BLaER1 treated with 17β-estradiol and CSF1 and Interleukin-3, amounts not matched to agents 10 nM and 100 nM (cell line): ENCODE measurements around the gene TNS2.

ENCODE experiments used
- H3K27ac ChIP-seq, 11 experiments: shearing (Covaris generic); formaldehyde crosslinking; 2 replicates each; pipeline ENCODE4 v1.8.1; 2022
- H3K27me3 ChIP-seq, 11 experiments: shearing (Covaris generic); formaldehyde crosslinking; 2 replicates each; pipeline ENCODE4 v1.8.1; 2022
- H3K36me3 ChIP-seq, 11 experiments: shearing (Covaris generic); formaldehyde crosslinking; 2 replicates each; pipeline ENCODE4 v1.8.1; 2022
- H3K4me1 ChIP-seq, 10 experiments: shearing (Covaris generic); formaldehyde crosslinking; 2 replicates each; pipeline ENCODE4 v1.8.1; 2022
- H3K4me2 ChIP-seq, 11 experiments: shearing (Covaris generic); formaldehyde crosslinking; 2 replicates each; pipeline ENCODE4 v1.8.1; 2022
- H3K4me3 ChIP-seq, 10 experiments: shearing (Covaris generic); formaldehyde crosslinking; 2 replicates each; pipeline ENCODE4 v1.8.1; 2022
- H3K9ac ChIP-seq, 11 experiments: shearing (Covaris generic); formaldehyde crosslinking; 2 replicates each; pipeline ENCODE4 v1.8.1; 2022
- H3K9me3 ChIP-seq, 11 experiments: shearing (Covaris generic); formaldehyde crosslinking; replicated peaks in 1 of 11; 2 replicates each; pipeline ENCODE4 v1.8.1; 2022
- H4K20me1 ChIP-seq, 11 experiments: shearing (Covaris generic); formaldehyde crosslinking; 2 replicates each; pipeline ENCODE4 v1.8.1; 2022
- Cebpa-rat ChIP-seq, 11 experiments: shearing (Covaris generic); IDR thresholded peaks; 2 replicates each; pipeline ENCODE4 v1.8.1; 2022

TNS2 gene

GRCh38 chr12:53047221-53048032 lies 2.4 kb upstream of the TNS2 start:
- peak overlapping the region; percentile 79 to 90 (median 84) for H3K9ac ChIP-seq
- peak overlapping the region; percentile 82 to 99 (median 96) for H3K4me2 ChIP-seq
- H3K27me3 ChIP-seq = no peaks in the 10 kb centered on the region
- peak overlapping the region; percentile 68 to 86 (median 83); a peak in 21 of 22 replicates for H3K27ac ChIP-seq
- peaks cover 0 to 36% (median 6%) of the 10 kb centered on the region in 11 experiments; a peak in 8 of 22 replicates for H4K20me1 ChIP-seq
- no peak for TF ChIP-seq Cebpa-rat (IDR thresholded peaks at IDR 0.05)
- H3K36me3 ChIP-seq = peaks cover 6 to 13% (median 8%) of the 10 kb centered on the region in 11 experiments; a peak in 15 of 22 replicates
- H3K4me3 ChIP-seq = peak overlapping the region; percentile 63 to 76 (median 67)
- H3K9me3 ChIP-seq = no peaks in the 10 kb centered on the region
- H3K4me1 ChIP-seq = peaks cover 39 to 76% (median 58%) of the 10 kb centered on the region in 10 experiments

DNA sequence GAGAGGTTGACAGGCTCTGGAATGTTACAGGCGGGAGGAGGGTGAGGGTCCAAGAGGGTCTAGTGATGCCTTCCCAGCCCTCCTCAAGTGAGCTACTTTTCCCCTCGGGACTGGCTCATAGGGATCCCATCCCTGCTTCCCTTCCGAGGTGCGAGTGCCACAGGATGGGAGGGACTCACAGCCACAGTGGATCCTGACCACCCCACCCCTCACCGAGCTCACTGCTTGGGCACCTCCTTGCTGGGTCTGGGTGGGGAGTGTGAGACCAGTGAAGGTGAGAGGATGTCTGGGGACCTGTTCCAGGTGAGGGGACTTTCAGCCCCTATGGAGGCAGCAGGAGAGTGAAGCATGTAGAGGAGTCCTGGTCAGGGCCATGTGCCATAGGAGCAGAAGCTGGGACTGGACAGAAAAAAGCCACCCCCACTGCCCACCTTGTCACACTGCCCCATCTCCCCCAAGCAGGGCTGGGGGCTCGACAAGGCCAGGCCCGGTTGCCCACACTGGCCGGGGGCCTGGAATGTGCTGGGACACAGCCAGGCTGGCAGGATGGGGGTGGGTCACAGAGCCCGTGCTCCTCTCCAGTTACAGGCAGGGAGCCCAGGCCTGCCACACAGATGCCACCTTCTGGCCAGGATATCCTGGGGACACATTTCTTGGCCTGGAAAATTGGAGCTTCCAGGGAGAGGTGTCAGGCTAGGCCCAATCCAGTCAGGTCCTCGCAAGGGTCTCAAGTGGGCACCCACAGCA lies 1.7 kb upstream of the TNS2 start:
- H4K20me1 ChIP-seq = peaks cover 0 to 29% (median 0%) of the 10 kb centered on the region in 11 experiments; a peak in 1 of 22 replicates
- H3K27me3 ChIP-seq = no peaks in the 10 kb centered on the region
- H3K4me3 ChIP-seq = peak overlapping the region; percentile 63 to 76 (median 67)
- no peaks in the 10 kb centered on the region for H3K9me3 ChIP-seq
- peaks cover 0 to 5% (median under 1%) of the 10 kb centered on the region in 11 experiments; a peak in 3 of 22 replicates for H3K36me3 ChIP-seq
- peak overlapping the region; percentile 48 to 86 (median 76); a peak in 21 of 22 replicates for H3K27ac ChIP-seq
- H3K4me1 ChIP-seq = peaks cover 39 to 77% (median 58%) of the 10 kb centered on the region in 10 experiments
- TF ChIP-seq Cebpa-rat (IDR thresholded peaks at IDR 0.05) = no peak
- H3K9ac ChIP-seq = peak overlapping the region; percentile 77 to 89 (median 82)
- H3K4me2 ChIP-seq = peak overlapping the region; percentile 80 to 99 (median 90)

DNA sequence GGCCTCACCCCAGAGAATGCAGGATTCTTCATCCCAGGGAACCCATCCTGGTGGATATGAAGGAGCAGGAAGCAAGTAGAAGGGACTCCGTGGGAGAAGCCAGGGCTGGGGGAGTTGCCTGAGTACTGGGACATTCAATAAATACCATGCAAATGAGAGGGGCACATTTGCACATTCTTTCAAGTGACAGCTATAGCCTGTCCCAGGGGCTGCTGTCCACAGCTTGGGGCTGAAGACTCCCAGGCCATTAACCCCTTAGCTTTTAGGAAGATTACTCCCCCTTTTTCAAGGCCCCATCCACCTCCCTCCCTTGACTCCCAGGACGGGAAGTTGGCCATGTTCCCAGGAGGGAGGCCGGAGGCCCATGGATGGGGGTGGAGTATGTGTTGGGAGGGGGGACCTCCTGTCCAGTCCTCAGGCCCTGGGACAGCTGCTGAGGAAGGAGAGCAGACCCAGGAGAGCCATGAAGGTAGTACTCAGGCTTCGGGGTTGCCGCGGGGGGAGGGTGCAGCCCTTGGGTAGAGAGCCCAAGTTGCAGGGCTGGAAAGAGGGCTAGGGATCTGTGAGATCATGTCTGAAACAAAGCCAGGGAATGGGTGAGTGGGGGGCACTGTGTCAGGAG lies 974 bp upstream of the TNS2 start:
- H3K4me3 ChIP-seq = no peak overlapping the region
- no peaks in the 10 kb centered on the region for H3K9me3 ChIP-seq
- H3K36me3 ChIP-seq = no peaks in the 10 kb centered on the region
- no peak for TF ChIP-seq Cebpa-rat (IDR thresholded peaks at IDR 0.05)
- H3K9ac ChIP-seq = peak overlapping the region in 7 of 11 experiments; percentile 81 to 89 (median 84); a peak in 4 of 22 replicates
- peak overlapping the region in 3 of 11 experiments; percentile 9 to 85 (median 56); a peak in 6 of 22 replicates for H3K27ac ChIP-seq
- H3K4me1 ChIP-seq = peaks cover 46 to 82% (median 64%) of the 10 kb centered on the region in 10 experiments
- H3K27me3 ChIP-seq = no peaks in the 10 kb centered on the region
- H3K4me2 ChIP-seq = peak overlapping the region; percentile 80 to 99 (median 90)
- 0 out of 22 replicates have a peak, but pooled peaks cover 0 to 22% (median 0%) of the 10 kb centered on the region in 11 experiments for H4K20me1 ChIP-seq

- TF ChIP-seq Cebpa-rat (IDR thresholded peaks at IDR 0.05) = no peak
- Histone ChIP-seq H3K9ac (peak overlapping the region in 9 of 11 experiments; percentile 2 to 85 (median 41); a peak in 11 of 22 replicates), H3K27ac (peak overlapping the region in 8 of 11 experiments; percentile 34 to 56 (median 48); a peak in 12 of 22 replicates), H3K9me3 (no peaks in the 10 kb centered on the region), H3K36me3 (no peaks in the 10 kb centered on the region), H4K20me1 (0 out of 22 replicates have a peak, but pooled peaks cover 0 to 17% (median 0%) of the 10 kb centered on the region in 11 experiments), H3K27me3 (no peaks in the 10 kb centered on the region), H3K4me2 (peak overlapping the region in 10 of 11 experiments; percentile 1 to 99 (median 90); a peak in 16 of 22 replicates), H3K4me3 (no peak overlapping the region), H3K4me1 (peaks cover 53 to 77% (median 68%) of the 10 kb centered on the region in 10 experiments)
Measured at GRCh38 chr12:53050426-53051057, 677 bp downstream of the TNS2 start.

DNA sequence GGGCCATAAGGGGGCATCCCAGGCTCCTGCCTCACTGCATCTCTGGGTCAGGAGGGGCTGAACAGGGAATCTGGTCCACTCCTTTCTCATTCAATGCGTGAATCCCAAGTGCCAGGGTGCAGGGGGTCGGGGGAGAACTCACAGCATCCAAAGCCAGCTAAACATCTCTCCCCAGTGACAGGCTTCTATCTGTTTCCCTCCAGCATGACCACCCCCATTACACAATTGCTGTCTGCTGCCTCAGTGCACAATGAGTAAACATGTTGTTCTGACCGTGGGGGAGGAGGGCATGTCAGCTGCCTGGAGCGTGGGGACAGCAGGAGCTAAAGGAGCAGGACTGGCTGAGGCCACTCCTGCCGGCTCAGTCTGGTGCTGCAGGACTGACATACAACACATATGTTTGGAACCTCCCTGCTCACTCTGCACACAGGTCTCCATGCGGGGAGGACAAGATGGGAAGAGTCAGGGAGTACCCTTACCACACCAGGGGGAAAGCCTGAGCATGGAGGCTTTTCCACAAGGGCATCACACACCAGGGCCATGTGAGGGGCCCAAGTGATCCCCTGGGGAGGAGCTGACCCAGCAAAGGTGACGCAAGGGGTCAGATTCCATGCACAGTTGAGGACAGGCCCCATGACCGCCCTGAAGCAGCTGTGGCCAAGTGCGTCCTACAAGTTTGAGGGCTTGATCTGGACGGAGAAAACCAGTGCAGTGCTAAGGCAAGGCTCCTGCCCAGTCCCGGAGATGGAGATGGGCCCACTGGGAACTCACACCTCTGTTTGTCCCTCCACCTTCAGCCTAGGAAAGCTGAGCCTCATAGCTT lies 1.4 kb downstream of the TNS2 start:
- no peak overlapping the region for H3K4me3 ChIP-seq
- no peaks in the 10 kb centered on the region for H3K36me3 ChIP-seq
- peak overlapping the region in 8 of 11 experiments; percentile 34 to 56 (median 48); a peak in 11 of 22 replicates for H3K27ac ChIP-seq
- no peaks in the 10 kb centered on the region for H3K27me3 ChIP-seq
- TF ChIP-seq Cebpa-rat (IDR thresholded peaks at IDR 0.05) = no peak
- no peaks in the 10 kb centered on the region for H3K9me3 ChIP-seq
- peak overlapping the region in 9 of 11 experiments; percentile 1 to 99 (median 90); a peak in 11 of 22 replicates for H3K4me2 ChIP-seq
- 0 out of 22 replicates have a peak, but pooled peaks cover 0 to 17% (median 0%) of the 10 kb centered on the region in 11 experiments for H4K20me1 ChIP-seq
- peak overlapping the region in 8 of 11 experiments; percentile 19 to 54 (median 42); a peak in 10 of 22 replicates for H3K9ac ChIP-seq
- H3K4me1 ChIP-seq = peaks cover 46 to 69% (median 61%) of the 10 kb centered on the region in 10 experiments

GRCh38 chr12:53051881-53052412 lies 2.1 kb downstream of the TNS2 start:
- H3K4me1 ChIP-seq = peaks cover 43 to 66% (median 57%) of the 10 kb centered on the region in 10 experiments
- peak overlapping the region in 3 of 11 experiments; percentile 7 to 23 (median 19); a peak in 5 of 22 replicates for H3K9ac ChIP-seq
- H3K36me3 ChIP-seq = no peaks in the 10 kb centered on the region
- H3K27ac ChIP-seq = peak overlapping the region in 4 of 11 experiments; percentile 22 to 56 (median 48); a peak in 4 of 22 replicates
- 0 out of 22 replicates have a peak, but pooled peaks cover 0 to 17% (median 0%) of the 10 kb centered on the region in 11 experiments for H4K20me1 ChIP-seq
- TF ChIP-seq Cebpa-rat (IDR thresholded peaks at IDR 0.05) = no peak
- H3K9me3 ChIP-seq = no peaks in the 10 kb centered on the region
- no peaks in the 10 kb centered on the region for H3K27me3 ChIP-seq
- no peak overlapping the region for H3K4me3 ChIP-seq
- H3K4me2 ChIP-seq = peak overlapping the region in 5 of 11 experiments; percentile 3 to 99 (median 94); a peak in 4 of 22 replicates
